Astrocyte (in vitro differentiated cells and primary cell): Measurements from ENCODE around the gene TTLL5.

Experiments
- EZH2 ChIP-seq: IDR thresholded peaks from 2 replicates; pipeline ENCODE4 v1.6.1; 2012; ENCODE audit warnings: mild to moderate bottlenecking, low read length, inconsistent platforms; ENCODE audit not compliant: insufficient read depth
- TF ChIP-seq, protein P1 (sequence below): IDR thresholded peaks from 2 replicates; pipeline ENCODE4 v1.5.1; 2011; ENCODE audit warnings: low read depth, mild to moderate bottlenecking, inconsistent platforms, low read length, moderate library complexity; ENCODE audit not compliant: insufficient read depth

DNA sequence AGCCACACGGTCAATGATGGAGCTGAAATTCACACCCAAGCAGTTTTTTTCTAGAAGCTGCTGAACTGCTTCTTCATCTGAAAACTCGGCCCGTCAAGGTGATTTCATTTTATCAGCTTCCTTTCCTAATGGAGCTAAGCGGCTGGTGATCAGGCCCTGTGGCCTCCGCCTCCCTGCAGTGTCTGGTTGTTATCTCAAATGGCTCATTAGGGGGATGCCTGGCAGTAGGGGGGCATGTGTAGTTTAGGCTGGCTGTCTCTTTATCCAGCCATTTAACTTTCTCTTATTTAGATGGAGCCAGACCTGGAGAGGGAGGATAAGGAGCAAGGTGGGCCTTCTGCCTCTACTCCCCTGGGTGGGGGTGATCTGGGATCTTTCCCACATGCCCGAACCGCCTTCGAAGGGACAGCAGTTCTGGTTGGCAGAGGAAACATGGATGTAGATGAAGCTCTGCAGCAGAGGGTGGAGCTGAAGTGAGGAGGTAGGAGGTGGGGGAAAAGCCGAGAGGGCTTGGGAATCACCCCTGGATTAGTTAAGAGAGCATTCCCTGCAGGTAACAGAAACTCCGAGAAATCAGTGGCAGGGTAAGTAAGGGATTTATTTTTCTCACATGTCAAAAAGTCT is 256.4 kb downstream of the TTLL5 start:
- TF ChIP-seq, protein P1, sequence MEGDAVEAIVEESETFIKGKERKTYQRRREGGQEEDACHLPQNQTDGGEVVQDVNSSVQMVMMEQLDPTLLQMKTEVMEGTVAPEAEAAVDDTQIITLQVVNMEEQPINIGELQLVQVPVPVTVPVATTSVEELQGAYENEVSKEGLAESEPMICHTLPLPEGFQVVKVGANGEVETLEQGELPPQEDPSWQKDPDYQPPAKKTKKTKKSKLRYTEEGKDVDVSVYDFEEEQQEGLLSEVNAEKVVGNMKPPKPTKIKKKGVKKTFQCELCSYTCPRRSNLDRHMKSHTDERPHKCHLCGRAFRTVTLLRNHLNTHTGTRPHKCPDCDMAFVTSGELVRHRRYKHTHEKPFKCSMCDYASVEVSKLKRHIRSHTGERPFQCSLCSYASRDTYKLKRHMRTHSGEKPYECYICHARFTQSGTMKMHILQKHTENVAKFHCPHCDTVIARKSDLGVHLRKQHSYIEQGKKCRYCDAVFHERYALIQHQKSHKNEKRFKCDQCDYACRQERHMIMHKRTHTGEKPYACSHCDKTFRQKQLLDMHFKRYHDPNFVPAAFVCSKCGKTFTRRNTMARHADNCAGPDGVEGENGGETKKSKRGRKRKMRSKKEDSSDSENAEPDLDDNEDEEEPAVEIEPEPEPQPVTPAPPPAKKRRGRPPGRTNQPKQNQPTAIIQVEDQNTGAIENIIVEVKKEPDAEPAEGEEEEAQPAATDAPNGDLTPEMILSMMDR = no peak
- no peak for TF ChIP-seq EZH2
